Right forelimb (tissue), 1 donor: ENCODE results near the gene DMPK.

ENCODE experiments used
- DNase-seq: peaks from one replicate; pipeline ENCODE4 v3.0.0-alpha.2; 2018

DMPK gene, protein sequence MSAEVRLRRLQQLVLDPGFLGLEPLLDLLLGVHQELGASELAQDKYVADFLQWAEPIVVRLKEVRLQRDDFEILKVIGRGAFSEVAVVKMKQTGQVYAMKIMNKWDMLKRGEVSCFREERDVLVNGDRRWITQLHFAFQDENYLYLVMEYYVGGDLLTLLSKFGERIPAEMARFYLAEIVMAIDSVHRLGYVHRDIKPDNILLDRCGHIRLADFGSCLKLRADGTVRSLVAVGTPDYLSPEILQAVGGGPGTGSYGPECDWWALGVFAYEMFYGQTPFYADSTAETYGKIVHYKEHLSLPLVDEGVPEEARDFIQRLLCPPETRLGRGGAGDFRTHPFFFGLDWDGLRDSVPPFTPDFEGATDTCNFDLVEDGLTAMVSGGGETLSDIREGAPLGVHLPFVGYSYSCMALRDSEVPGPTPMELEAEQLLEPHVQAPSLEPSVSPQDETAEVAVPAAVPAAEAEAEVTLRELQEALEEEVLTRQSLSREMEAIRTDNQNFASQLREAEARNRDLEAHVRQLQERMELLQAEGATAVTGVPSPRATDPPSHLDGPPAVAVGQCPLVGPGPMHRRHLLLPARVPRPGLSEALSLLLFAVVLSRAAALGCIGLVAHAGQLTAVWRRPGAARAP

DNA sequence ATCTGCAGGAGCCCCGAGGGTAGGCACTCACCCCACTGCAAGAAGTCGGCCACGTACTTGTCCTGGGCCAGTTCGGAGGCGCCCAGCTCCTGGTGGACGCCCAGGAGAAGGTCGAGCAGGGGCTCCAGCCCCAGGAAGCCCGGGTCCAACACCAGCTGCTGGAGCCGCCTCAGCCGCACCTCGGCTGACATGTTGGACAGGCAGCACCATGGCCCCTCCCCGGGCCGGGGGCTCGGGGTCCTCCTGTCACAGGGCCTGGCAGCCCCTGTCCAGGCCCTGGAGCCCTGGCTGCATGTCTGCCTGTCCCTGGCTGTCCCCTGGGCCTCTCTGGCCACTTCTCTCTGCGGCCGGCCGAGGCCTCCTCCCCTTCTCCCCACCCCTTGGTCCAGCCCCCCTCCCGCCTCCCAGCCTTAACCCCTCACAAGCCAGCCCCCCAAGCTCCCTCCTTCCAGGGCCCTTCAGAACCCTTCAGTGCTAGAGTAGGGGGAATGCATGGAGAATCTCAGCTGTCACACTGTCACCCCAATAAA lies at the start of gene DMPK:
Gene DMPK, minus strand, starts transcription at position 329 of the 530 bp plus-strand sequence. Its CDS starts 138 bp downstream, at position 191.
- DNase-seq: peak; percentile 74

DNA sequence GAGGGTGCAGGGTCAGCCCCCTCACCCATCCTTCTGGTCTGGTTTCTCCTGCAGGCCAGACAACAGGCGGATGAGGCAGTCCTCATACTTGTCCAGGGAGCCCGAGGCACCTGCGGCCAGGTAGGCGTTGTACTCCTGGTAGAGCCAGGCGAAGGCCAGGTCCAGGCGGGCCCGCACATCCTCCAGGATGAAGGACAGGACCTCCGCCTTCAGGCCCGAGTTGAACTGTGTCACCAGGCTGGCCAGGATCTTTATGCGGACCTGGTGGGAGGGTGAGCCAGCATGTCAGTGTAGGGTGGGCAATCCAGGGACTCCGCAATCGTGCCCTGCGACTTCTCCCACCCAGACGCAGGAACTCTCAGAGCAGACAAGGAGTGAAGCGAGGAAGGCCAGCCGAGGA lies 46.7 kb upstream of the DMPK start:
- DNase-seq: no peak

DNA sequence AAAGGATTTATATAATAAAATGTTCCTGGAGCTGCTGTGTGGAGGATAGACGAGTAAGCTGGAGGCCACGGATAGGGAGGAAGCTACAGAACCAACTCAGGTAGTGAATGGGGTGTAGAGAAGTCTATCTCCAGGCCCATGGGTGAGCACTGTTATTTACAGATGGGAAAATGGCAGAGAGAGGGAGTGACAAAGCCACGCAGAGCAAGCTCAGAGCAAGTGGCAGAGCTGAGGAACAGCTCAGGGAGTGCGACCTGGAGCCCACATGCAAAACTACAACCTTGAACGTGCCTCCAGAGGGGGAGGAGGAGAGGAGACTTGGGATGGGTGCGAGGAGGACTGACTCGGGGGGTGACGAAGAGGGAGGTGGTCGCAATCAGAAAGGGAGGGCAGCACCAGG lies 46.2 kb upstream of the DMPK start:
- DNase-seq: no peak

DNA sequence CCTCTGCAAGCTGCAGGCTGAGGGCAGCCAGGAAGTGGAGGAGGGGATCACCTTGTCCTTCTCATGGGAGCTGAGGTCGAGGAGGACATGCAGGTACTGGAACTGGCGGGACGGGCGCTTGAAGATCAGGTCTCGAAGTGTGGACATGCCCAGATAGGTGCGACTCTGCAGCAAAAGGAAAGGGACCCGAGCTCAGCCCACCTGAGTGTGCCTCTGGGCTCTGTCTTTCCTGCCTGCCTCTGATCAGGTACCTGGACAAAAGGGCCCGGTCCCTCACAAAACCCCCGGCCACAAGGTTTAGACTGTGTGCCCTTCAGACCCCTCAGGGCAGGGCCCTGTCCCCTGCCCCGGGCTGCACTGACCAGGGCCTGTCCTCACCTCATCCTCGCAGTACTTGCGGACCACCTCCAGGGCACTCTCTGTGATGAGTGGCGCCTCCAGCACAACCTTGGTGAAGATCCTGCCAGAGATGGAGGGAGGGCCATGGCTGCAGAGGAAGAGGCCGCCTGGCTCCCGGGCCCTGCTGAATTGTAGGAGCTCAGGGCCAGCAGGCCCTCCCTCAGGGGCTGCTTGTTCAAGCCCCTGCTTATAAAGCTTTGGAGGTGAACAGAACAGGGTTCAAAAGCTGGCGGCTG lies 45.3 kb upstream of the DMPK start:
- no peak for DNase-seq

DNA sequence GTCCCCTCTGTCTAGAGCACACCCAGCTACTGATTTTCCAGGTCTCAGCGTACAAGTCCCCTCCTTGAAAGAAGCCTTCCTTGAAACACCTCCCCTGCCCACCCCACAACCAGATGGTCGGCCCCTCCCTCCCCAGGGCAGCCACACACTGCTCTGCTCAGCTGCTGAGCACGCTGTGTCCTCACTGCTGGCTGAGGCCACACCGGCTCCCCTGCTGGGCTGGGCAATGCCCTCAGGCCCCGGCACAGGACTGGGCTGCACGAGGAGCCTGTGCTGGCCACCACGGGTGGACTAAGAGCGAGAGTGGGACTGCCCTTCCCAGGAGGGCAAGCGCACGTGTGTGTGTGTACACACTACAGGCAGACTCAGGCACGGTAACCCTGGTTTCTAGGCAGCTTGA lies 44.6 kb upstream of the DMPK start:
- no peak for DNase-seq

DNA sequence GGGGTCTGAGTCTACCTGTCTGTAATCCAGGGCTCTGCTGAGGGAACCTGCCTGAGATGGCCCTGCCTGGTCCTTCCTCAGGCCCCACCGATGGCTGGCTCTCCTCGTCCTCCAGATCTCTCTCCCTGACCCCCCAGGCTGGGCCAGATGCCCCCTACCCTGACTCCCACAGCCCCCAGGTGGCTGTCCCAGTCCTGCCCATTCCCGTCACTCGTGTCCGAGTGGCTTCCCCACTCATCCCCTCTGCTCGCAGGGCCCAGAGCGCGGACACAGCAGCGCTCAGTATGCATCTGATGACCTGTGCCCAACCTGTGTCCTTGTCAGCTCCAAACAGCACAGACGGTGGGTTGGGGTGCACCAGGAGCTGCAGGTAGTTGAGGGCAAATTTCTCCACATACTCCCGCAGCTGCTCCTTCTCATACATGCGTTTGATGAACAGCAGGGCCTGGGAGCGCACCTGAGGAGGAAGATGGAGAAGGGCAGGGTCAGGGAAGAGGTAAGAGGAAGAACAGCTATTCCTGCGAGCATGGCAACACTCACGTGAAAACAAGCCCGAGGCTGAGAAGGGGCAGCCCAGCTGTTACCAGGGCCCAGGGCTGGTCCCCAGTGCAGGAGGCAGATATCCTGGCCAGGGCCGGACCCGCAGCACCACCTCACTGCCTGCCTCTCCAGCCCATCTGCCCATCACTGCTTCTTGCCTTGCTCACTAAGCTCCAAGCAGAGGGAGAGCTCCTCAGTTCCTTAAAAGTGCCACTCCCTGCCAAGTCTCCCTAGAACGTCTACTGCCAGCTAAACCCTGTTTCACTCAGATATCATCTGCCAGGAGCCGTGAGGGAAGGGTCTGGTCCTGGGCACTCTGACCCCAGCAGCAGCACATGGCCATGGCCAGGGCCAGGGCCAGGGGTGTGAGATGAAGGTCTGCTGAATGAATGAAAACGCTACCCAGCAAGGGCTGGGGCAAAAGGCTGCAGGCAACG lies 43.9 kb upstream of the DMPK start:
- no peak for DNase-seq

DNA sequence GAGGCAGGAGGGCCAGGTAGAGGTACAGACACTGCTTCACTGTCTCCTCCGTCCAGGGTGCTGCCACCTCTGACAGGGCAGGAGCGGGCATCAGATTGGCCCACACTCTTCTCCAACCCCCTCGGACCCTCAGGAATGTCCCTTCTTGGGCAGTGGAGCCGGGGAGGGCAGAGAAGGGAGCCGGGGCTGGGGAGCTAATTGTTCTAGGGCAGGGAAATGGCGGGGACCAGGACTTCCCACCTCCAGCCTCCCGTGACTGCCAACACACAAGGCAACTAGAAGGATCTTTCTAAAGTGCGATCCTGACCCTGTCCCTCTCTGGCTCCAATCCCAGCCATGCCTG lies 42.9 kb upstream of the DMPK start:
- no peak for DNase-seq

DNA sequence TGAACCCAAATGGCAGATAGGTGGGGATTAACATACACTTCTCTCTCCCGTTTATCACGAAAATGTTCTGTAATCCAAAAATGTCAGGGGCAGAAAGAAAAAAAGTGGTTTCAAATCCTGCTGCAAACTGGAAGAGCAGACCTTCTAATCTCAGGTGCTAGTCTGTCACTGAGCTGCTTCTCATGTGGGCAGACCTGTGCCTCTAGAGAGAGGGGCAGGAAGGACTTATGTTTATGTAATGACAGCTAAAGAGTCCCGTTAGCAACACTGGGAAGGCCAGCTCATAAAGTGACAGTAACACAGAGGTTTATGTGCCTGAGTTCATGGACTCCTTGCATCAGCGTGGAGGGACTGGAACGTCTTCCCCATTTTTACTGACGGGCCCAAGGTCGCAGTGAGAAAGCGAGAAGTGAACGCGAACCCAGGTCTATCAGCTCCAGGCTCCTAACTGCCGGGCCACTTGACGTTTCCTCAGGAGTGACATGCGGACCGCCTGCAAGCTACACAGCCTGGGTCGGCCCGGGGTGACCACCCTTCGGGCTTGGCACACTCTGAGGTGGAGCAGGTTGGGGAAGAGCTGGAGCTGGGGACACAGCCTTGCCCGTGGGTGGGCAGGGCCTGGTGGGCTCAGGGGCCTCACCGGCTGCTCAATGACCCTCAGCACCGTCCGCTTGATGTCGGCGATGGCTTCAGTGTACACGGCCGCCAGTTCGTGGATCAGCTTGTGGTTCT lies 42.4 kb upstream of the DMPK start:
- DNase-seq: peak; percentile 35

DNA sequence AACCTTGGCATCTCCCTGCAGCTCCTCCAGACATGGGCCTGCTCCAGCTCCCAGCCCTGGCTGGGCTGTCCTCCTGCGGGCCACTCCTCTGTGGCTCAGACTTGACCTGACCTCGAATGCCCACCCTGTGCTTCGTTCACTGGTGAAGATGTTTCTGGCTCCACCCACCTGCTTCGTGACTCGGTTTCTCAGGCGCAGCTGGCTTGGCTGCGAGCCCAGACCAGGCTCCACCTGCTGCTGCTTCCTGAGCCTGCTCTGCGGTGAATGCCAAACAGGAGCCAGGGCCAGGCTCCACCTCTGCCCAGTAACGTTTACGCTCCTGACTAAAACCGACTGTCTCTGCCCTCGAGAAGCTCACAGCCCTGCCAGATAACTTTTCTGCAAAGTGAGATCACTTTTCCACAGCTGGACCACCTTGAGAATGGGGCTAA lies 41.8 kb upstream of the DMPK start:
- peak; percentile 34 for DNase-seq

DNA sequence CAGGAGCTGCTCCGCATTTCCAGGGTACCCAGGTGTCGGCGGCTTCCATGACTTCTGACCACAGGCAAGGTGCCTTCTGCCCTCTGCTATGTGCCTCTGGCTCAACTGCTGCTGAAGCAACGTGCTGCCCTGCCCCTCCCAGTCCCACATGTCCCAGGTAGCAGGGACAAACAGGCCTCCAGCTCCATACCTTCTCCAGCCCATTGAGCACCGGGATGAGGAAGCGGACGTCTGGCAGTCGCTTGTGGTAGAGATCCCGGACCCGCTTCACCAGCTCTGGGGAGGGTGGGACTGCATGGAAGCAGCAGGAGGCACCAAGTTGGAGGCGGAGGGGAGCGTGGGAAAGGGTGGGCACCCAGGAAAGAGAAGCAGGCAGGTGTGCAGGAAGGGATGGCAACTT lies 40.9 kb upstream of the DMPK start:
- no peak for DNase-seq

DNA sequence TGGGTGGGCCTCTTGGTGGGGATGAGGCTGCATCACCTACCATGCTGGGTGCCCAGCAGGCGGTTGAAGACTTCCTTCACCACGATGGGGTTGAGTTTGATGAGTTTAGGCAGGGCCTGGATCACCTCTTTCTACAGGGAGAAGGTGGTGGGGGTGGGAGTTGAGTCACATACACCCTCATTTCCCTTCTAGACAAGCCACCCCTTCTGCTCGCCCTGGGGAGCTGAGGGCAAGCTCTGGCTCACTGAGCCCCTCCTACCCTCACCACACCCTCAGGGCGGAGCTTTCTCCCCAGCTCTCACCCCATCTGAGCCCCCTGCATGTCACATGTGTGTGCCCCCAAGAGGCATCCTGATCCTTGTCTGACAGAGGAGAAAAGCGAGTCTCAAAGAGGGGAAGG lies 40.4 kb upstream of the DMPK start:
- no peak for DNase-seq

DNA sequence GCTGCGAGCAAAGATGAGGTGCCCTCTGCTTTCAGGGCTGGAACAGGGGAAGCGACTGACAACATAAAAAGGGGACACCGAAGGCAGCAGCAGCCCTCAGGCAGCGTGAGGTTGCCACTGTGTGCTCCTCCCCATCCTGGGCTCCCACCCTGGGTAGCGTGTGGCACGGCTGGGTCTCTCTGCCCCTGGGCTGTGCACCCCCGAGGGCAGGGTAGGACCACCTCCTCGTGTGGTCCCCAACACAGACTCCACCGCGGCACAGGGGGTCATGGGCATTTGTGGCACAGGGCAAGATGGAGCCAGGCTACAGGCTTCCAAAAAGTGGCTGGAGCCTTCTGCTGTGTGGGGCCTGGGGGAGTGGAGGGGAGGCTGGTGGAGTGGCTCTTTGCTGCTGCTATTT lies 39.3 kb upstream of the DMPK start:
- no peak for DNase-seq

DNA sequence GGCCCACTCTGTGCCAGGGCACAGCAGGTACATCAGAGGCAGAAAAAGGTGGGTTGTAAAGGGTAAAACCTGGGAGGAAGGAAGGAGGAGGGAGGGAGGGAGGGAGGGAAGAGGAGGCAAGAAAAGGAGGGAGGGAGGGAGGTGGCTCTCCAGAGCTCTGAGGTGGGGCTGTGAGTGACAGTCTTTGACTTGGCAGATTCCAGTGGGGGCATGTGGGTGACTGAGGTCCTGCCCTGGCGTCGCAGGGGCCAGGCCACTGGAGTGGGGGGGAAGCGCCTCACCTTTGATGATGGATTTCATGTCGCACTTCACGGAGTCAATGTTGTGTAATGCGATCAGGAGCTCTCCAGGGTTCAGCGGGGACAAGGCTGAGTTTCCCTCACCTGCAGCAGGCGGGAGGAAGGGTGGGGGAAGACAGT lies 38.8 kb upstream of the DMPK start:
- no peak for DNase-seq

DNA sequence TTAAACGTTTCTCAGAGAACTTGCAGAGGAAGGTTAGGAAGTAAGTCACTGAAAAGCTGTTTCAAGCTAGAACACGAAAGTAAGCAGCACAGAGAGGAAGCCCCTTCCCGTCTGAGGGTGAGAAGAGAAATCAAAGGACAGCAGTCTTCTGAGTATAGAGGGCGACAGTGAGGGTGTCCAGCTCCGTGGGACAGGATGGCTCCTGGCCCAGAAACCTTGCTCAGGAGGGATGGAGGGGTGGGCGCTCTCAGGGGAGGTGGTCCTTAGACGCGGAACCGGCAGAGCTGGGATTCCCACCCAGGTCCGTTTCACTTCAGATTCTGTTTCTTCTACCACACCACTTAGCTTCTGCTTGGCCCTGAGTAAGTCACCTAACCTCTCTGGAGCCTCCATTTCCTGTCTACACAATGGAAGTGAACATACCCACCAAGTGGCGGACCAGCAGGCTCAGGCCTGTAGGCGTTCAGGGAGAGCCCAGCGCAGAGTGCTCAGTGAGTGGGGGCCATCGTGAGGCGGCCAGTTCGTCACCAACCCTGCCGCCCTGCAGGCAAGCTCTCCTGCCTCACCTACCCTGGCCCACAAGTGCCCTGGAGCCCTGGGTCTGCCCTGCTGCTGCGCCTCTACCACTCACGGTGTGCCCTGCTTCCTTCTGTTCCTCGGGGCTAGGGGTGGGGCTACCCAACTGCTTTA lies 38.3 kb upstream of the DMPK start:
- DNase-seq: no peak

DNA sequence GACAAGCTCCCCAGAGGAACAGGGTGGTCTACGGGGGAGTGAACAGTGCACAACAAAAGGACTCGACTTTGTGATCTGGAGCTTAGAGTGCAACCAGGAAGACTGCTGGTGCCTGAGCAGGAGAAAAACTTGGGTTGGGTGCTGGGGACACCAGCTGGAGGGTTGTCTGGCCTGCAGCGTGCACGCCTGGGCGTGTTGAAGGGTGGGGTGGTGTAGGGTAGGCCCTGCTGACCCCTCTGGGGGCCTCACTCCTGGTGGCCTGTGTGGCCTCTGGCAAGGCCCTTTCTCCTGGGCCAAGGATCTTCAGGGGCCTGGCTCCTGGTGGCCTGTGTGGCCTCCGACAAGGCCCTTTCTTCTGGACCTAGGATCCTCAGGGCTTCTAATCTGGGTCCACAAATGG lies 37.5 kb upstream of the DMPK start:
- no peak for DNase-seq

DNA sequence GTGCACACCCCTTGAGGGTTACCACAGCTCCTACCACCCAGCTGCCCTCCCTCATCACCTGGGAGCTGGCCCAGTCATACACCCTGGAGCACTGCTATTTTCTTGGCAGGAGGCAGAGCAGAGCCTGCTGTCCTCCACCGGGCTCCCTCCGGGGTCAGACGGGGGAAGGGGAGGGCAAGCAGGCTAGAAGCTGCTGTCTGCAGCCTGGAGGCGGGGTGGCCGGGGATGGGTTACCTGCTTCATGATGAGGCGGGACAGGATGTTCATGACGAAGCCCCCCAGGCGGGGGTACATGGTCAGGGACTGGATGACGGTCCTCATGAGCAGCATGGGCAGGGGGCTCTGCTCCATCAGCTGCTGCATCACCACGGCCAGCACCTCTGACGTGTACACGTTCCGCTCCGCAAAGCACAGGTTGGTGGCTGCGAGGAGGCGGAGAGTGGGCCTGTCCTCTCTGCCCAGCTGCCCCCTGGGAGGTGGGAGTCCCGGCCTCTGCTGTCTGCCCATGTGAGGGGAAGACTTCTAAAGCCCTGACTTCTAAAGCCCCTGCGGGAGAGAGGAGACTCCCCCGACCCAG lies 35.5 kb upstream of the DMPK start:
- no peak for DNase-seq

DNA sequence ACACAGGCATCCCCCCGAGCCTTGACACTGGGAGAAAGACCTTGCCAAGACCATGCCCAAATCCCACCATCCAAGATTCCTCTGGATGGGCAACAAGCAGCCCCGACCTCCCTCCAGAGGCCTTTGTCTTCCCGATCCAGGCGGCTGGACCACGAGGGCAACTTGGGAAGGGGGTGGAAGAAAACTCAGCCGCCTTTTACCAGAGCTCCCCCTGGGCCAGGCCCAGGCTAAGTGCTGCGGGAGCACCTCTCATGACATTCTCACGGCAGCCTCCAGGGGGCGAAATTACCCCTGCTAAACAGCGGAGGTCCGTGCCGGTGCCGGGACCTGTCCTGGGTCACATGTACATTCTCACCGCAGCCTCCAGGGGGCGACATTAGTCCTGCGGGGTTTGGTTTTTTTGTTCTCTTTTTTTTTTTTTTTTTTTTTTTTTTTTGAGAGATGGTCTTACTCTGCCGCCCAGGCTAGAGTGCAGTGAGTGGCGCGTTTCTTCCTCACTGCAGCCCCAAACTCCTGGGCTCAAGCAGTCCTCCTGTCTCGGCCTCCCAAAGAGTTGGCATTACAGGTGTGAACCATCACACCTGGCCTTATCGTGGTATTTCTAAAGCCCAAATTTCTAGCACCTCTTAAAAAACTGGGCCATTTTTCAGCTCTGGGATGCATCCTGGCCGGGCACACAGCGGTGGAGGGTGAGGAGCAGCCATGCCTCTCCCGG lies 34.9 kb upstream of the DMPK start:
- DNase-seq: peak; percentile 94

DNA sequence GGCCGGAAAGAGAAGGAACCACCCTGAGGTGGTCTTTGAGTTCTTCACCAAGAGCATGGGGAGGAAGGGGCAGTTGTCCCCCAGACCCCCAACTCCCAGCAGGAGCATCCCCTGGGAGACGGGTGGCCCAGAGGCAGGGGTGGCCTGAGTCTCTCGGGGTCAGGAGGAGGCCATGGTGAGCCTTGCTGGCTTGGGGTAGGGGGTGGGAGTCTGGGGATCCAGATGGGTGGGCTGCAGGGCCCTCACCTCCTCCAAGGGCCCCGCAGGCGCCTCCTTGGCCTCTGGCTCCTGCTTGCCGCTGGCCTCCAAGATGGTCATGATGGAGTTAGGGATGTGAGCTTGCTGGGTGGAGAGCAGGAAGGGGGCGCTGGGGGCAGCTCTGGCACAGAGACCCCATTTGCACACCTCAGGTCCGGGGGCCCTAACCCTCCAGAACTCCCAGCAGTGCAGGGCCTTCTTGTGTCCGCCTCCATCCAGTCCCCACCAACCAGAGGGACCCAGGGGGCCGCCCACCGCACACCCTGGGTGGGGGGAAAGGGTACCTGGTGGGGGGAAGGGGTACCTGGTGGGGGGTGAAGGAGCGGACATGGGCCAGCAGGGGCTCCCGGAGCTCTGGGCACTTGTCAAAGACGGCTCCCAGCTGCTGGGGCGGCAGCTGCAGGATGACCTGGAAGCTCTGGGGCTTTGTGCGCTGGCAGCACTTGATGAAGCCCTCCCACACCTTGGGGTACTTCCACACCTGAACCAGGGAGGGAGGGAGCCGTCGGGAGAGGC lies 34.1 kb upstream of the DMPK start:
- peak; percentile 46 for DNase-seq

DNA sequence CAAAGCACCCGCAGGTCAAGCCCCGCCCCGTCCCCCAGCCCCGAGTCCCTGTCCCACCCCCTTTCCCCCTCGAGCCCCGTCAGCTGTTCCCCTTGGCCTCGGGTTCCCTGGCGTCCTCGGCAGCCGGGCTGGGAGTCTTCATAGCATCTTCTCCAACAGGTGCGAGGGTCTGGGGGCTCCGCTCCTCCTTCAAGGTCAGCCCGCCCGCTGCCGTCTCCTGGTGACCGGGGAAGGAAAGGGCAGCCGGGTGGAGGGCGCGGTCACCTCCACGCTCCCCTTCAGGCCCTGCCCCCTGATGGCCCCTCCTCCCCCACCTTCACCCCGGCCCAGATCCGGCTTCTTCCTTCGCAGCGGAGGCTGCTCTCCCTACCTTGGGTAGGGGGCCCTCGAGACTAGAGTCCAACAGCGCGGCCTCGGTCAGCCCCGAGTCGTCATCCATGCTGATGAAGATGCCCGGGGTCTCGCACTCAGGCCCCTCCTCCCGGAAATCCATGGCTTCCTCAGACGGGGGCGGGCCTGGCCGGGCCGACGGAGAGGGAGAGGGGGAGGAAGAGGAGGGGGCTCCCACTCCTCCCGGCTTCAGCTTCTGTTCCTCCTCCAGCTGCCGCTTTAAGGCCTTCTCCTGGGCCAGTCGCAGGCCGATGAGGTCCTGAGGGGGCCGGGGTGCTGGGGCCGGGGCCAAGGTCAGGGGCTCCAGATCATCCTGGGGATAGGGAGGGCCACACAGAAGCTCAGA lies 33.4 kb upstream of the DMPK start:
- peak; percentile 70 for DNase-seq
